Activated CD4-positive, alpha-beta T cell treated with anti-CD3 and anti-CD28 coated beads, Interleukin-2, amount 50 U/mL, for 4 hours (primary cell): ENCODE results near the gene TGM6.
"Not testable (repeated sequence)": the region's sequence is repeated elsewhere in the genome, so short reads cannot be mapped to it uniquely, and the experiment has no call there.

Experiments
- DNase-seq, 2 experiments: peaks; one replicate each; pipeline ENCODE4 v3.0.0-alpha.2; 2020

TGM6 gene

DNA sequence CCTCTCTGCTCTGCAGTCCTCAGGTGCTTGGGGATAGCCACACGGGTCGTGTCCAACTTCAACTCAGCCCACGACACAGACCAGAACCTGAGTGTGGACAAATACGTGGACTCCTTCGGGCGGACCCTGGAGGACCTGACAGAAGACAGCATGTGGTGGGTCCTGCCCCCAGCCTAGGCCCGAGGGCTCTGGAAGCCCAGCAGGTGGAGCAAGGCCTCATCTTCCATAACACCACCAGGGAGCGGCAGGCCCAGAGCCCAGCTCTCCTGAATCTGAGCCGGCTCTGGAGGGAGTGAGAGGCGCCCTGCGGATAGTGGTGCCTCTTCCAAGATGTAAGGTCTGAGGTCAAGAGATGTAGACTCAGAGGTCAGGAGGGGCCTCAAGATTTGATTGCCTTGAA lies 19.6 kb downstream of the TGM6 start:
- DNase-seq = no peak

DNA sequence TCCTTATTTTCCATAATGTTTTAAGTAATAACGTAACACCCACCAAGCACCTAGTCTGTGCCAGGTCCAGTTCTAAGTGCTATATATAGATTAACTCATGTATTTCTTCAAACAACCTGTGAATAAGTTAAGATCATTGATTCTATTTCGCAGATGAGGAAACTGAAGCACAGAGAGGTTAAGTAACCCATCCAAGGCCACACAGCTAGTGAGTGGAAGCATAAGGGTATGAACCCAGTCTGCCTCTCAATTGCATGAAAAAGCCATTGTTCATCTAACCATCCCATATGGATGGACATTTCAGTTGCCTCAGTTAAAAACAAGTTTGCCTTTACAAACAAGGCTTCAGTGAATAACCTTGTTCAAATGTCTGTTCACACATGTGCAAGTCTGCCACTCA lies 20.8 kb downstream of the TGM6 start:
- no peak for DNase-seq

DNA sequence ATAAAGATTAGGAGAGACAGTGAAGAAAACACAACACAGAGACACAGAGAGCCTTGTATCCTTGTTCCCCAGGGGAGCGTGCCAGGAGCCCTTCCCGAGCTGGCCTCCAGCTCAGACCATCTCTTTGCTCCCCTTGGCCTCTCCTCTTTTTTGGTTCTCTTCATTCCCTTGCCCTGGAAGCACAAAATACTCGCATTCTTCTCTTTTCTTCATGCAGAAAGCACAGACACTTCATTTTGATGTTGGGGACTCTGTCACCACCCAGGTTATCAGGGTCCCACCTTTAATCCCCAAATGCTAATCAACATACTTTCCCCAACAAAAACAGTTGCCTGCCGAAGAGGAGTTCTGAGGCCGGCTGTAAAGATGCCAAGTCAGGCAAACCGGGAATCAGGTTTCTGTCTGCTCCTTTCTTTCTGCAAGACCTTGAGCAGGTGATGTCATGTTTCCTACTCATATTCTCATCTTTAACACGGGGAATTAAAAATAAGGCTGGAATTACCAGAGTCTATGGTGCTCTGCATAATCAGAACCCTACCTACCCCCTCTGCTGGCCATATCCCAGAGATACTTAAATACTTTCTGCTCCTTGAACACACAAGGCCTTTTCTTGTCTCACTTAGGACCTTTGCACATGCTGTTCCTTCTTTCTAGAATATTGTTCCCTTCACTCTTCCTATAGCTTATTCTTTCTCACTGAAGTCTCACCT lies 21.7 kb downstream of the TGM6 start:
- no peak for DNase-seq

DNA sequence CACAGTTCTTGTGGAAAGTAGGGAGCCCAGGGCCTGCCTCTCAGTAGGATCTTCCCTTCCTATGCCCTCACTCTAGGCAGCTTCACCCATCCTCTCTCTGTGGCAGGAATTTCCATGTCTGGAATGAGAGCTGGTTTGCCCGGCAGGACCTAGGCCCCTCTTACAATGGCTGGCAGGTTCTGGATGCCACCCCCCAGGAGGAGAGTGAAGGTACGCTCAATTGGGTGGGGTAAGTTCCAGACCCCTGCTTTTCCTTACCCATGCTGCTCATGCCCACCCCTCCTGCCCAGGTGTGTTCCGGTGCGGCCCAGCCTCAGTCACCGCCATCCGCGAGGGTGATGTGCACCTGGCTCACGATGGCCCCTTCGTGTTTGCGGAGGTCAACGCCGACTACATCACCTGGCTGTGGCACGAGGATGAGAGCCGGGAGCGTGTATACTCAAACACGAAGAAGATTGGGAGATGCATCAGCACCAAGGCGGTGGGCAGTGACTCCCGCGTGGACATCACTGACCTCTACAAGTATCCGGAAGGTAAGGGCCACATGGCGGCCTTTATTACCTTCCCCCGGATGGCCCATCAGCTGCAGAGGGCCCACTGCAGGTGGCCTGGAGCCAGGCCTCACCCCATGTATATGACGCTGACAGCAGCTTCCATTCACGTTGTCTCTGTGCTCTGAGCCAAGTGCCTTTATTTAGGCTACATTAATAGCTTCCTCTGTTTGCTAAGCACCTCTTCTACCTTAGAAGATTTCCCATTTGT lies 22.8 kb downstream of the TGM6 start:
- DNase-seq = no peak

DNA sequence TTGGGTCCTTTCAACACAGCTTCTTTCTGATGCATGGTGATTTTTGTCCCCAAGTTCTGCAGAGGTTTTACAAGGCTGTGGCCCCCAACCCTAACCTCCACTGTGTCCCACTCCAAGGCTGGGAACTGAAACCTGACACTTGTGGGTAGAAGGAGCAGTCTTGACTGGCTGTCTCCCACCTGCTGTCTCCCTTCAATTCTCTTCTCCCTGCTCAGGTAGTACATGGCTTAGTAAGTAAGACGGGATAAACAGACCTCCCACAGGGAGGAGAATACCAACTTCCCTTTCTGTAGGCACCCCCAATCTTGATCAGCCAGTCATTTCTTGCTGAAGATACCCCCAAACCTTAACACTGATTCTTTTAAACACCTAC lies 25.0 kb downstream of the TGM6 start:
- no peak for DNase-seq

DNA sequence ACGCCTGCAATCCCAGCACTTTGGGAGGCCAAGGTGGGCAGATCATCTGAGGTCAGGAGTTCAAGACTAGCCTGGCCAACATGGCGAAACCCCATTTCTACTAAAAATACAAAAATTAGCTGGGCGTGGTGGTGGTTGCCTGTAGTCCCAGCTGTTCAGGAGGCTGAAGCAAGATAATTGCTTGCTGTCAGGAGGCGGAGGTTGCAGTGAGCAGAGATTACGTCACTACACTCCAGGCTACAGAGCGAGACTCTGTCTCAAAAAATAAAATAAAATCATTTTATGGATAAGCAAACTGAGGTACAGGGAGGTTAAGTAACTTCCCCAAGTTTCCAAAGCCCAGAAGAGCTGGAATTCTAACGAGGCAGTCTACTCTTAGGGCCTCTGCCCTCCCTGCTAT lies 26.7 kb downstream of the TGM6 start:
- not testable (repeated sequence) for DNase-seq

DNA sequence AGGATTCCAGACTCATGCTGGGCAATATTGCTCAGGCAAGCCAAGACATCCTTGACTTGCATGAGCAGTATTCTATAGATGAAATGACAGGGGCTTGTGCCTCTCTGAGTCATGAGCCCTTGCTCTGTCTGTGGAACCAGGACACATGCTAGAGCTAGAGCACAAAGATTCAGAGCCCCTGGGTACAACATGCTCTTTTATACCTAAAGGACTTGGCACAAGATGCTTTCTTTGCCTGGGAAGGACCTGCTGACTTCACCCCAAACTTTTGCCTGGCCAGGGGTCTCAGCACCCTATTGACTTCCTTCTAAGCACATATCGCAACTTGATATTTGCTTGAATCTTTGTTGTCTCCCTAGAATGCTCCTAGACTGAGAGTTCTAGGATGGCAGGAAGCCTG lies 27.4 kb downstream of the TGM6 start:
- DNase-seq = no peak

DNA sequence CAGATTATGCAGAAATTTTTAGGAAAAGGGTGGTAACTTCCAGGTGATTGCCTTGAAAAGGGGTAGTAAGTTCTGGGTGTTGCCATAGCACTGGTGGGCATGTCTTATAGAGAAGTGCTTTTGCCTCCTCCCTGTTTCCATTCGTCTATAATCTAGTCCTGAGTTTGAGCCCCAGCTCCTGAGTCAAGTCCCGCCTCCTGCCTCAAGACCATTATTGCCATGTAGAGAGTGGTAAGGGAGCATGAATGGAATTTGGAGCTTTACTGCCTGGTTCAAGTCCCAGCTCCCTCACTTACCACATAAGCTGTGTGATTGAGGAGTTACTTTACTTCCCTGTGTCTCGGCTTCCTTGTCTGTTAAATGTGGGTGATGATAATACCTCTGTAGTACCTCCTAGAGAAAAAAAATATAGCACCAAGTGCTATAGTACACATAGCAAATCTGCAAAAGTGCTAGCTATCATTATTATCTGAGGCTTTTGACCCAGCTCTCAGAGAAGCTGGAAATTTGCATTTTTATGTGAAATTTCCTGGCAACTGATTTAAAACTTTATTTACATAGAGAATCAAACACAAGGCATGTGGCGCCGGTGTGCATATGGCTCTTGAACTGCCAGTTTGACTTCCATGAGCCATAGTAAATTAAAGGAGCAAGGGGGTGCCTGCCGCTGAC lies 36.0 kb downstream of the TGM6 start:
- no peak for DNase-seq

DNA sequence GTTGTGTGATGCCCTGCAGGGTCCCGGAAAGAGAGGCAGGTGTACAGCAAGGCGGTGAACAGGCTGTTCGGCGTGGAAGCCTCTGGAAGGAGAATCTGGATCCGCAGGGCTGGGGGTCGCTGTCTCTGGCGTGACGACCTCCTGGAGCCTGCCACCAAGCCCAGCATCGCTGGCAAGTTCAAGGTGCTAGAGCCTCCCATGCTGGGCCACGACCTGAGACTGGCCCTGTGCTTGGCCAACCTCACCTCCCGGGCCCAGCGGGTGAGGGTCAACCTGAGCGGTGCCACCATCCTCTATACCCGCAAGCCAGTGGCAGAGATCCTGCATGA lies 36.5 kb downstream of the TGM6 start:
- no peak for DNase-seq

DNA sequence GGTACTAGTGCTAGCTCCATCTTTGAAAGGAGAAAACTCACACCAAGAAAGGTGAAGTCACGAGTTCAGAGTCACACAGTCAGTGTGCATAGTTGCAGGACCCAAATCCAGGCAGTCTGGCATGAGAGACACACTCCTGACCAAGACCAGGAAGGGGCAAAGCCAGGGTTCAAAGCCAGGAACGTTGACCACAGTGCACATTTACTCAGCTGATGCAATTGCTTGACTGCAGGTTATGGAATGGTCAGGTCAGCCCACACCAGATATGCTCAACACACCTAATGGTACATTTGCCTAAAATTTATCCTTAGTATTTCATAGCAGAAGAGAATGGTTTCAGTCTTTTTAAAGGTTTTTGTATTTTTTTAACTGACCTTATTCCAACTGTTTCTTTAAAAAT lies 37.7 kb downstream of the TGM6 start:
- DNase-seq = no peak

DNA sequence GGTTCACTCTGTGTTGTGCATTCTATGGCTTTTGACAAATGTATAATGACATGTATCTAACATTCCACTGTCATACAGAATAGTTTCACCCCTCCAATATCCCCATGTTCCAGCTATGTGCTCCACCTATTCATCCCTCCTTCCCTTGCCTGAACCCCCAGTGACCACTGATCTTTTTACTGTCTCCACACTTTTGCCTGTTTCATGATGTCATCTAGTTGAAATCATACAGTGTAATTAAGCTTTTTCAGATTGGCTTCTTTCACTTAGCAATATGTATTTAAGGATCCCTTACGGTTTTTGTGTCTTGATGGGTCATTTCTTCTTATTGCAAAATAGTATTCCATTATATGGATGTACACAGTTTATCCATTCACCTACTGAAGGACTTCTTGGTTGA lies 39.8 kb downstream of the TGM6 start:
- no peak for DNase-seq

DNA sequence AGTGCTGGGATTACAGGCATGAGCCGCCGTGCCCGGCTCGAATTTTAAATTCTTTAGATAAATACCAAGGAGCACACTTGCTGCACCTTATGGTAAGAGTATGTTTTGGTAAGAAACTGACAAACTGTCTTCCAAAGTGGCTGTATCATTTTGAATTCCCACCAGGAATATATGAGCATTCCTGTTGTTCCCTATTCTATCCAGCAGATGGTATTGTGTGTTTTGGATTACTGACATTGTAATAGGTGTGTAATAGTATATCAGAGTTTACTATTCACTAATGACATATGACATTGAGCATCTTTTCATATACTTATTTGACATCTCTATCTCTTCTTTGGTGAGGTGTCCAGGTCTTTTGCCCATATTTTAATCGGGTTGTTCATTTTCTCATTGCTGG lies 40.5 kb downstream of the TGM6 start:
- no peak for DNase-seq

DNA sequence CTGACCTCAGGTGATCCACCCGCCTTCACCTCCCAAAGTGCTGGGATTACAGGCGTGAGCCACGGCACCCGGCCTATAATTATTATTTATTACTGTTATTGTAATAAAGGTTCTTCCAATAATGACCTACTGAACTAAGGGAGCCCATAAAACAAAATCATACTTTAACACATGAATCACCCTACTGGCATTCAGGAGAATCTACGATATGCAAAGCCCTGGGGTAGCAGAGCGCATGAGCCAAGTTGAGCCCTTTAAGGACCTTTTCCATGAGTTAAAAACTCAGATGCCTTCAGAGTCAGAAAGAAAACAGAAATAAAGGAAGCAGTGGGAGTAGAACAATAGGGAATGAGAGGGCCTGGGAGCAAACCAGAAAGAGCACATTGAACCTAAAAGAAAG lies 48.4 kb downstream of the TGM6 start:
- no peak for DNase-seq

DNA sequence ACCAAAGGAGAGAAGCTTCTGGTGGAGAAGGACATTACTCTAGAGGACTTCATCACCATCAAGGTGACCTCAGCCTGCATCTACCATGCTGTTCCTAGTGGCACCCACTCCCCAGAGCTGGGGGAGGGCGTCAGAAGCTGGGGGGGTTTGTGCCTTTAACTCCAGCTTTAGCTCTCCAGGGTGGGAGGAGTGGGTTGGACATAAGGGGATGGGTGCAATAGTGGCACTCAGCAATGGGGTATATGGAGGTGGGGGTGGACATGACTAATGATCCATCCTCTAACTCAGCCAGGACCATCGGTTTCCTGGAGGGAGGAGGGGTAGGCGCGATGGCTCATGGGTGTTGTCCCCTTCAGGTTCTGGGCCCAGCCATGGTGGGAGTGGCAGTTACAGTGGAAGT lies 49.8 kb downstream of the TGM6 start:
- no peak for DNase-seq

DNA sequence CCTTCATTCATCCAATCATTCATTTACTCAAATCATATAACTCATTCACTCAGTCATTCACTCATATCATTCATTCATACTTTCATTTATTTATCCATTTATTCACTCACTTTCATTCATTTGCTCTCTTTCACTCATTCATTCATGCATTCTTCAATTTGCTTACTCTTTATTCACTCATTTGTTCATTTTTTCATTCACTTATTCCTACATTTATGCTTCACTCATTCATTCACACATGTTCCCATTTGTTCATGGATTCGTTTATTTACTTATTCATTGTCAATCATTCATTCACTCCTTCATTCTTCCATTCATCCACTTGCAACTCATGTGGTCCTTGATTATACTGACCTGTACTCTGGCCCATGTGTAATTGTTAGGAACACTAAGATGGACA lies 50.5 kb downstream of the TGM6 start:
- no peak for DNase-seq

DNA sequence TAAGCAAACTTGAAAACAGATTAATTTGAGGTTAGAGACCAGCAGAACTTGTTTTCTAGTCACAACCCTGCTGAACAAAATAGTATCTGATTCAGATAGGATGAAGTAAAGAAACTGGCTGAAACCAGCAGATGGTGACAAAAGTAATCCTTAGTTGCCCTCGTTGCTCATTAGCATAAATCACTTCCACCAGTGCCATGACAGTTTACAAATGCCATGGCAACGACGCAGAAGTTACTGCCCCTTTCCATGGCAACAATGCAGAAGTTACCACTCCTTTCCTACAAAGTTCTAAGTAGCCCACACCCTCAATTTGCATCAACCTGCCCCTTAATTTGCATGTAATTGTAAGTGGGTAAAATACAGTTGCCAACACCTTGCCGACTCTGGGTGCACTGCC lies 66.1 kb downstream of the TGM6 start:
- DNase-seq = no peak

DNA sequence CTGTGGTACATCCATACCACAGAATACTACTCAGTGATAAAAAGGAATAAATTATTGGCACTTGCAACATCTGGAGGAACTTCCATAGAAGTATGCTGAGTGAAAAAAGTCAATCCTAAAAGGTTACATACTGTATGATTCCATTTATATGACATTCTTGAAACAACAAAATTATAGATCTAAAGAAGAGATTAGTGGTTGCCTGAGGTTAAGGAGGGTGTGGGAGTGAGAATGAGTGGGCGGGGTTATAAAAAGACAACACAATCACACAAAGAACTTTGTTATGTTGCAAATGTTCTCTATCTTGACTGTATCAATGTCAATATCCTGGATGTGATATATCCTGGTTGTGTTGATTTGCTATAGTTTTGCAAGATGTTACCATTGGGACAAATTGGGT lies 68.7 kb downstream of the TGM6 start:
- peak in 1 of 2 experiments; percentile 11 for DNase-seq

DNA sequence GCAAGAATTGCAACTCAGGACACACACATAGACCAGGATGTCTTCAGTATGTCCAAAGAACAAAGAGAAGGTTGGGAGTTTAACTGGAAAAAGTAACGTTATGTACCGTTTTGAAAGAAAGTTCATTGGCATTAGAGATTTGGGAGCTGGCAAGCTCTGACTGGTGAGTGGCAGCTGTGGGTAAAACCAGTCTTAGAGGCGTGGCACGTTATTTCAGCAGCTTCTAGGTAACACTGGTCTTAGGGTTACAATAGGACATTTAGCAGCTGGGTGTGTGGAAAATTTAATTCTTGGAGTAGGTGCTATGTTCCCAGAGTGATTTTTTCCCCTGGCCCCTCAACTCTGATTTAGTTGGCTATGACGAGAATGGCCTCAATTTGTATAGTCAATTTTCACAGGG lies 70.7 kb downstream of the TGM6 start:
- no peak for DNase-seq

DNA sequence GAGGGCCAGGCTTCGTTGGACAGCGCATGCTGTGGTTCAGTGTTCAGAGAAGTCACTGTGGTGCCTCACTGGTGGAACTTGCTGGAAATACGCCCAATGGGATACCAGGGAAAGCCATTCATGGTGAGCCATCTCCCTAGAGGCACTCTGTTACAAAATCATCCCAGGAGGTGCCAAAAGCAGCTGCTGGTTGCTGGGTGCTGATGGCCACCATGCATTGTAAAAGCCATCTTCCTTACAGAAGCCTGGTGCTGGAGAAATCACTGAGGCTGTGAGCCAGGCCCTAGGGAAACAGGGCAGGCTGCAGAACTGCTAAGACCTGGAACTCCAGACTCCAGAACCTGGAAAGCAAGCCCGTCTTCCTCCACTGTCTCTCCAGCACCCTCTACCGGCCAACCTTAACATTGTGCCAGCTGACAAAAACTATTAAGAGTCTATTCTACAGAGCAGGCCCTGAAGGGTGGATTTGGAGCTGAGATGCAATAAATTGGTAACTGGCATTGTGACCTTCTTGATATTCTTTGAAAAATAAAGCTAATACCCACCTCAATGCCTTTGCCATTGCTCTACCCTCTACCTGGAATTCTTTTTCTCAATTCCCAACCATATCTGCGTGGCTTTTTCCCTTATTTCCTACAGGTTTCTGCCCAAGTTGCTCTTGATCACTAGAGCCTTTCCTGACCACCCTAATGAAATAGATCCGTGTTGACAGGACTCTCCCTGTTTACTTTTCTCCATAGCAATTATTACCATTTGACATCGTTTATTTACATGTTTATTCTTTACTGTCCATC lies 71.4 kb downstream of the TGM6 start:
- peak; percentile 58 to 60 for DNase-seq

DNA sequence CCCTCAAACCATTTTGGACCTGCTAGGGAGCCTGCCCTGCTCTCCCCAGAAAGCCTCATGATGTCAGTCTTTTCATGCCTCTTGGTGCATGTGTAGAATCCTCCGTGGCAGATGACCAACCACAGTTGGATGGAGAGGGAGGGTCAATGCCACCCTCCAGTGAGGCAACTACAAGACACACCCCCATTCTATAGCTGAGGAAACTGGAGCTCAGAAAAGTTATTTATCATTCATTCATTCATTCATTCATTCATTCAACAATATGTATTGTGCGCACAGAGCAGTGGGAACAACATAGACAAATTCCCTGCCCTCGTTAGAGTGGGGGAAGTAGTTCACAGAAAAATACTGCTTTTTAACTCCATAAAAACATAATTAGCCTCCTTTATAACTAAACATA lies 73.1 kb downstream of the TGM6 start:
- DNase-seq = no peak

DNA sequence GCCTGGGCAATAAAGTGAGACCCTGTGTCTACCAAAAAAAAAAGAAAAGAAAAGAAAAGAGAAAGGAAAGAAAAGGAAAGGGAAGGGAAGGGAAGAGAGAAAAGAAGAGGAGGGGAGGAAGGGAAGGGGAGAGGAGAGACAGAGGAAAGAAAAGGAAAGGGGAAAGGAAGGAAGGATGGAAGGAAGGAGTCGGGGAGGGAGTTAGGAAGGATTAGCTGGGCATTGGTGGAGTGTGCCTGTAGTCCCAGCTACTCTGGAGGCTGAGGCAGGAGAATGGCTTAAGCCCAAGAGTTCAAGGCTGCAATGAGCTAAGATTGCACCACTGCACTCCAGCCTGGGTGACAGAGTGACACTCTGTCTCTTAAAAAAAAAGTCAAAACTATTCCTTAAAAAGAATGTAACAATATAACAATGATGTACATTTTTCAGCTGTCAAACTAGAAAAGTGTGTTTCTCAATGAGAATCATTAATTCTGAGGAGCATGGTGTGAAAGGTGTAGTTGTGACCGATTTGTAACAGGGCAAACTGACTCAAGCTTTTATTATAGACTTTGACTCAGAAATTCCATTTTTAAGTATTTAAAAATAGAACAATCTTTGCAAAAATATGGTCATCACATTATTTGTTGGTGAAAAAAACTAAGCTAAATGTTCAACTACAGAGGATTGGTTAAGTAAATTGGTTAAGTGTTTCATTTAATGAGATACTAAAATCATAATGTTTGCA lies 75.2 kb downstream of the TGM6 start:
- no peak for DNase-seq

DNA sequence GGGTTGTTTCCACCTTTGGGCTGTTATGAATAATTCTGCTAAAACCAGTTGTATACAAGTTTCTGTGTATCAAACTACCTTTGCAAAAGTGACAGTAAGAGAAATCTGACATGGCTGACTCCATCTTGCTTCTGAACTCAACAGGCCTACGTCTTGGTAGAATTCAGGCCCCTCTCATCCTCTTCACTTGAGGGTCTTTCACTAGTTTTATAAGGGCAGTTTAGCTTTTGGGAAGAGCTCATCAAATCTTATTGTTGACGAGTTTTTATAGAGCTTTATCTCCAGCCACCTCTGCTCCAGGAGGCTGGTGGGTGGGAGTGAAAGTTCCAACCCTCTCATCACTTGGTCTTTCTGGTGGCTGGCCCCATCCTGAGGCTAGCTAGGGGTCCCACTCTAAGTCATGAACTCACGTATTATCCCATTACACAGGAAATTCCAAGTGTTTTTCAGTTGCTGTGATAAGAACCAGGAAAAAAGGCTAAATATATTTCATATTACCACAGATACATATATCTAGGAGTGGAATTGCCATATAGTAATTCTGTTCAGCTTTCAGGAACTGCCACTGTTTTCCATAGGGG lies 78.3 kb downstream of the TGM6 start:
- no peak for DNase-seq
